Measurements from ENCODE around the gene SLC44A2. TPM values are rescaled to one million over a fixed set of nuclear protein-coding genes. Genes with fewer than 3 reads are reported as not detected.

The SLC44A2 gene
- total and polyA plus RNA-seq, 10 of the 15 experiments (the other 5 are each of a cell fraction or from before 2014, with no cell fraction given) = 3.0 to 51.3 (median 26.8) TPM

GRCh38 chr19:10580979-10581631 is 44.2 kb upstream of the SLC44A2 start (continued):
- no peak for TF ChIP-seq EGR1 (IDR thresholded peaks at IDR 0.05; ENCODE audit: borderline replicate concordance in 1 of 2, low read depth in 2 of 2, low read length in 2 of 2)
- TF ChIP-seq EED (IDR thresholded peaks at IDR 0.05; ENCODE audit: low read depth) = no peak
- TF ChIP-seq TCF12 (IDR thresholded peaks at IDR 0.05; ENCODE audit: low read depth, low read length) = no peak
- no peak for TF ChIP-seq HCFC1 (IDR thresholded peaks at IDR 0.05; ENCODE audit: low read length)
- TF ChIP-seq ZBTB40 (IDR thresholded peaks at IDR 0.05; ENCODE audit: borderline replicate concordance) = no peak
- TF ChIP-seq TAF1 (IDR thresholded peaks at IDR 0.05; ENCODE audit: borderline replicate concordance, low read depth, low read length) = no peak
- TF ChIP-seq, protein P1, sequence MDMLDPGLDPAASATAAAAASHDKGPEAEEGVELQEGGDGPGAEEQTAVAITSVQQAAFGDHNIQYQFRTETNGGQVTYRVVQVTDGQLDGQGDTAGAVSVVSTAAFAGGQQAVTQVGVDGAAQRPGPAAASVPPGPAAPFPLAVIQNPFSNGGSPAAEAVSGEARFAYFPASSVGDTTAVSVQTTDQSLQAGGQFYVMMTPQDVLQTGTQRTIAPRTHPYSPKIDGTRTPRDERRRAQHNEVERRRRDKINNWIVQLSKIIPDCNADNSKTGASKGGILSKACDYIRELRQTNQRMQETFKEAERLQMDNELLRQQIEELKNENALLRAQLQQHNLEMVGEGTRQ (IDR thresholded peaks at IDR 0.05; ENCODE audit: borderline replicate concordance, low read depth, low read length) = peak; percentile 9; the same call in 1 of the 2 replicates
- TF ChIP-seq, protein P2, sequence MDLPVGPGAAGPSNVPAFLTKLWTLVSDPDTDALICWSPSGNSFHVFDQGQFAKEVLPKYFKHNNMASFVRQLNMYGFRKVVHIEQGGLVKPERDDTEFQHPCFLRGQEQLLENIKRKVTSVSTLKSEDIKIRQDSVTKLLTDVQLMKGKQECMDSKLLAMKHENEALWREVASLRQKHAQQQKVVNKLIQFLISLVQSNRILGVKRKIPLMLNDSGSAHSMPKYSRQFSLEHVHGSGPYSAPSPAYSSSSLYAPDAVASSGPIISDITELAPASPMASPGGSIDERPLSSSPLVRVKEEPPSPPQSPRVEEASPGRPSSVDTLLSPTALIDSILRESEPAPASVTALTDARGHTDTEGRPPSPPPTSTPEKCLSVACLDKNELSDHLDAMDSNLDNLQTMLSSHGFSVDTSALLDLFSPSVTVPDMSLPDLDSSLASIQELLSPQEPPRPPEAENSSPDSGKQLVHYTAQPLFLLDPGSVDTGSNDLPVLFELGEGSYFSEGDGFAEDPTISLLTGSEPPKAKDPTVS (IDR thresholded peaks at IDR 0.05; ENCODE audit: low read depth, low read length) = no peak
- TF ChIP-seq ZNF274 (IDR thresholded peaks at IDR 0.05; ENCODE audit: insufficient read depth, insufficient read length) = no peak
- no peak for TF ChIP-seq BRCA1 (IDR thresholded peaks at IDR 0.05; ENCODE audit: low read depth, low read length)
- no peak for TF ChIP-seq FOXK2 (IDR thresholded peaks at IDR 0.05)
- TF ChIP-seq ETV6 (conservative IDR thresholded peaks at IDR 0.05 in 1 of 2, IDR thresholded peaks at IDR 0.05 in 1 of 2; ENCODE audit: borderline replicate concordance in 1 of 2, low read depth in 1 of 2) = no peak
- no peak; the same call in 1 of the 2 replicates for TF ChIP-seq ELK1 (IDR thresholded peaks at IDR 0.05; ENCODE audit: low read depth, low read length)
- TF ChIP-seq, protein P3, sequence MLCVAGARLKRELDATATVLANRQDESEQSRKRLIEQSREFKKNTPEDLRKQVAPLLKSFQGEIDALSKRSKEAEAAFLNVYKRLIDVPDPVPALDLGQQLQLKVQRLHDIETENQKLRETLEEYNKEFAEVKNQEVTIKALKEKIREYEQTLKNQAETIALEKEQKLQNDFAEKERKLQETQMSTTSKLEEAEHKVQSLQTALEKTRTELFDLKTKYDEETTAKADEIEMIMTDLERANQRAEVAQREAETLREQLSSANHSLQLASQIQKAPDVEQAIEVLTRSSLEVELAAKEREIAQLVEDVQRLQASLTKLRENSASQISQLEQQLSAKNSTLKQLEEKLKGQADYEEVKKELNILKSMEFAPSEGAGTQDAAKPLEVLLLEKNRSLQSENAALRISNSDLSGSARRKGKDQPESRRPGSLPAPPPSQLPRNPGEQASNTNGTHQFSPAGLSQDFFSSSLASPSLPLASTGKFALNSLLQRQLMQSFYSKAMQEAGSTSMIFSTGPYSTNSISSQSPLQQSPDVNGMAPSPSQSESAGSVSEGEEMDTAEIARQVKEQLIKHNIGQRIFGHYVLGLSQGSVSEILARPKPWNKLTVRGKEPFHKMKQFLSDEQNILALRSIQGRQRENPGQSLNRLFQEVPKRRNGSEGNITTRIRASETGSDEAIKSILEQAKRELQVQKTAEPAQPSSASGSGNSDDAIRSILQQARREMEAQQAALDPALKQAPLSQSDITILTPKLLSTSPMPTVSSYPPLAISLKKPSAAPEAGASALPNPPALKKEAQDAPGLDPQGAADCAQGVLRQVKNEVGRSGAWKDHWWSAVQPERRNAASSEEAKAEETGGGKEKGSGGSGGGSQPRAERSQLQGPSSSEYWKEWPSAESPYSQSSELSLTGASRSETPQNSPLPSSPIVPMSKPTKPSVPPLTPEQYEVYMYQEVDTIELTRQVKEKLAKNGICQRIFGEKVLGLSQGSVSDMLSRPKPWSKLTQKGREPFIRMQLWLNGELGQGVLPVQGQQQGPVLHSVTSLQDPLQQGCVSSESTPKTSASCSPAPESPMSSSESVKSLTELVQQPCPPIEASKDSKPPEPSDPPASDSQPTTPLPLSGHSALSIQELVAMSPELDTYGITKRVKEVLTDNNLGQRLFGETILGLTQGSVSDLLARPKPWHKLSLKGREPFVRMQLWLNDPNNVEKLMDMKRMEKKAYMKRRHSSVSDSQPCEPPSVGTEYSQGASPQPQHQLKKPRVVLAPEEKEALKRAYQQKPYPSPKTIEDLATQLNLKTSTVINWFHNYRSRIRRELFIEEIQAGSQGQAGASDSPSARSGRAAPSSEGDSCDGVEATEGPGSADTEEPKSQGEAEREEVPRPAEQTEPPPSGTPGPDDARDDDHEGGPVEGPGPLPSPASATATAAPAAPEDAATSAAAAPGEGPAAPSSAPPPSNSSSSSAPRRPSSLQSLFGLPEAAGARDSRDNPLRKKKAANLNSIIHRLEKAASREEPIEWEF (IDR thresholded peaks at IDR 0.05; ENCODE audit: insufficient replicate concordance, low read depth, low read length) = no peak
- TF ChIP-seq POU2F2 (IDR thresholded peaks at IDR 0.05; ENCODE audit: borderline replicate concordance, low read depth, low read length) = 0 out of 3 replicates have a peak, but pooled peaks have one; percentile 25
- no peak for TF ChIP-seq CEBPB (IDR thresholded peaks at IDR 0.05; ENCODE audit: borderline replicate concordance in 1 of 2, low read depth in 2 of 2, low read length in 2 of 2)
